Omental fat pad (tissue), 4 donors: ENCODE measurements around the gene DNAH17. TPM values are rescaled to one million over a fixed set of nuclear protein-coding genes. Genes with fewer than 3 reads are reported as not detected.
A peak's percentile ranks its signal among the peaks of the same experiment; 100 is the strongest.

Source experiments
- ATAC-seq: fragments of 150-250 bp; one replicate; pipeline ENCODE4 v1.9.1; 2016; ENCODE audit warnings: mild to moderate bottlenecking, moderate library complexity; ENCODE audit not compliant: low FRiP score
- DNase-seq: peaks from one replicate; pipeline ENCODE4 v3.0.0-alpha.2; 2019; ENCODE audit warnings: low spot score
- CTCF ChIP-seq, 3 donors: fragments of 450-650 bp; IDR thresholded peaks; one replicate each; pipeline ENCODE4 v1.5.1; 2016 to 2017; ENCODE audit warnings: antibody characterized with exemption in 3 of 3, mild to moderate bottlenecking in 3 of 3, moderate library complexity in 2 of 3
- total RNA-seq, 4 donors: library from RNA; depleted of rRNA; stranded (reverse); fragments of >200 nt; gene quantifications; one replicate each; pipeline ENCODE4 v1.1.0, GENCODE V29; 2016

The DNAH17 gene
- total RNA-seq, 4 donors from 2014 or later = 0.24 to 1.4 (median 0.34) TPM

DNA sequence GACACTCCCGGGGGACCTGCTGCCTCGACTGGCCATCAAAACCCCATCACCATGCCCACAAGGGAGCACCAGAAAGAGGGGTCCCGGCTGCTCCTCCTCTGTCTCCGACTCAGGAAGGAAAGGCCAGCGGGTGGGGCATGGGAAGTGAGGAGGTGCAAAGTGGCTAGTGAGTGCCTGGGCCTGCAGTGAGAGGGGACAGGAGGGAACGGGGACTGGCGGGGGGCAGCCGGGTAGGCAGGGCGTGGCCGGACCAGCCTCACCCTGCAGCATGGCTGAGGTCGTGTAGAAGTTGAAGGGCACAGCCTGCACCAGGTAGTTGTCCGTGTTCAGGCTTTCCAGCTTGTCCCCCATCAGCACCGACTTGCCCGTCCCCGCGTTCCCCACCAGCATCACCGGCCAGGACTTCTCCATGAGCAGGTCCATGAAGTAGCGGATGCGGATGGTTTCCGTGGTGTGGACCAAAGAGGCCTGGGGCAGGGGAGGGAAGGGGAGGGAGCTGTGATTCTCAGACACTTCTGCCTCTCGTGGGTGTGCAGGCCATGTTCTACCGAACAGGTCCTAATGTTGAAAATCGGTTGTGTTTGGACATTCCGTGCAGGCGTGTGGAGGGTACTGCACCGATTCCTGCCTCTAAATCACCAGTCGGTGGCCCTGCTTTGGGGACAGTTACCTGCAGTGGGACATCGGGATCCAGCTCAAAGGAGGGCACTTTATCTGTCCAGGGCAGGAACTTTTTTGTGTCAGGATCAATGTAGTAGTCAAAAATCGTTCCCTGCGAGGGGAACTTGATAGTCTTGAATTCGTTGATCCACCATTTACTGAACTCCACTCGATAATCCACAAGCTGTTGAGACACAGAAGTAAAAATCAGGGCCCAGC, 91.7 kb downstream of the DNAH17 start:
- DNase-seq (no peak), ATAC-seq (no peak)
- TF ChIP-seq CTCF (IDR thresholded peaks at IDR 0.05) = no peak

DNA sequence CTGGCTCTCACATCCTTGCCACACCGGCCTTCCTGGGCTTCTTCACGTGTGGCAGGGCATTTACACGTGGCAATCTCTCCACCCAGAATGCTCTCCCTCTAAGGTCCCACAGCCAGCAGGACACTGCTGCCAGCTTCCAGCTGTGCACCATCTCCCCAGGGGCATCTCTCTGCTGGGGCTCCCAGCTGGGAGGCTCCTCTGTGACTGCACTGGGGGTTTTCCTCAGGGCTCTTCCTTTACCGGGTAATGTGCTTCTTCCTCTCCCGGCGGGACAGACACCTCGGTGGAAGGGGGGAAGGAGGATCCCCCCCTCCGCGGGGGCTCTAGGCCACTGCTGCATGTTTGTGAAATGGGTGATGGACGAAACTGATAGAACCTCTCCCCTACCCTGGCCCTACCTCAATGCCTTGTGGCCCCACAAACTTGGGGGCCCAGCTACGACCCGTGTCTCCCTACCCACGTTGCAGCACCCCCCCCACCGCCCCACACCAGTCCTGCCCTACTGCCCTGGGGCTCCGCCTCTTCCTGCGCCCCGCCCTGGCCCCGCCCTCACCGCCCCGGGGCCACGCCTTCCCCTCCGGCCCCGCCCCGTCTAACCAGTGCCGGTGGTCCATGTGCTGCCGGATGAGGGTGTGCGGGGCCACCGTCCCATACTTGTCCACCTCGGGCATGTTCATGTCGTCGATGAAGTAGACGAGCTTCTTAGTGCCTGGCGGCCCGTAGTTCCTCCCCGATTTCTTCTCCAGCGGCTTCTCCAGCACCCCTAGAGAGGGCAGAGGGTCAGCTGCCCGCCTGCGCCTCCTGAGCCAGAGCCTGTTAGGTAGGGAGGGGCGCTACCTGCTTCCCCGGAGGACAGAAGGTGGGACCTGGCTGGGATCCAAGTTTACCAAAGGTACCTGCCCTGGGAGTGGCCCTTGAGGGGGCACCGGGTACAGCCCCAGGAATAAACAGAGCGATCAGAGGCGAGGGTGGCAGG, 92.6 kb downstream of the DNAH17 start:
- ATAC-seq (peak; percentile 66), DNase-seq (no peak)
- no peak for TF ChIP-seq CTCF (IDR thresholded peaks at IDR 0.05)

GRCh38 chr17:78479369-78479768, 97.8 kb downstream of the DNAH17 start:
- ATAC-seq = no peak
- TF ChIP-seq CTCF (IDR thresholded peaks at IDR 0.05) = no peak
- no peak for DNase-seq

GRCh38 chr17:78478757-78479297, 98.4 kb downstream of the DNAH17 start:
- DNase-seq (no peak), ATAC-seq (no peak)
- no peak for TF ChIP-seq CTCF (IDR thresholded peaks at IDR 0.05)

- ATAC-seq = no peak
- TF ChIP-seq CTCF (IDR thresholded peaks at IDR 0.05) = no peak
- no peak for DNase-seq
These were observed 99.1 kb downstream of the DNAH17 start for GRCh38 chr17:78477913-78478756.

DNA sequence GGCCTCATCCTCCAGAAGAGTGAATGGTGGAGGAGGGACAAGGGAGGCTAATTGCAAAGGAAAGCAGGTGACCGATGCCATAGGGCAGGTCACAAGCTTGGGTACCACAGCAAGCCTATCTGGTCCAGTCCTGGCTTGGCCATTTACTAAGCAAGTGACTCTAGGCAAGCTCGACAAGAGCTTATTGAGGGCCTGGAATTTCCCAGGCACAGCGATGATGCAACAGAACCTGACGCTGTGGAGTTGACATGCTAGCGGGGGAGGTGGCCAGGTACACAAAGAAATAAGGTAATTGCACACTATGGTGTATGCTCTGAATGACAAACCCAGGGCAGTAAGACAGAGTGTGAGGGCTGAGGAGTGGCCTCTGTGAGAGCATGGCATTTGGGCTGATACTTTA, 100.2 kb downstream of the DNAH17 start:
- TF ChIP-seq CTCF (IDR thresholded peaks at IDR 0.05) = no peak
- no peak for ATAC-seq
- no peak for DNase-seq
